GM23248 (cell line): ENCODE measurements around the gene GMEB2.

Experiments
- EZH2 ChIP-seq: fragments of 200-600 bp; sonication (generic); IDR thresholded peaks from 2 replicates; pipeline ENCODE4 v1.6.1; 2018; ENCODE audit warnings: antibody characterized with exemption, mild to moderate bottlenecking; ENCODE audit not compliant: insufficient read depth, poor library complexity, severe bottlenecking
- EZH2phosphoT487 ChIP-seq: fragments of 200-600 bp; sonication (generic); IDR thresholded peaks from 2 replicates; pipeline ENCODE4 v1.6.1; 2018; ENCODE audit warnings: antibody characterized with exemption, moderate library complexity, mild to moderate bottlenecking, low read depth; ENCODE audit not compliant: insufficient read depth

GRCh38 chr20:63546956-63547724 lies 79.8 kb downstream of the GMEB2 start:
- TF ChIP-seq EZH2phosphoT487, result no peak
- no peak for TF ChIP-seq EZH2
